ENCODE measurements around the gene FSTL4. TPM values are rescaled to one million over a fixed set of nuclear protein-coding genes. Genes with fewer than 3 reads are reported as not detected.

FSTL4 gene
- polyA plus RNA-seq, 1 of the 3 experiments (the other 2 are of a cell fraction): not detected

DNA sequence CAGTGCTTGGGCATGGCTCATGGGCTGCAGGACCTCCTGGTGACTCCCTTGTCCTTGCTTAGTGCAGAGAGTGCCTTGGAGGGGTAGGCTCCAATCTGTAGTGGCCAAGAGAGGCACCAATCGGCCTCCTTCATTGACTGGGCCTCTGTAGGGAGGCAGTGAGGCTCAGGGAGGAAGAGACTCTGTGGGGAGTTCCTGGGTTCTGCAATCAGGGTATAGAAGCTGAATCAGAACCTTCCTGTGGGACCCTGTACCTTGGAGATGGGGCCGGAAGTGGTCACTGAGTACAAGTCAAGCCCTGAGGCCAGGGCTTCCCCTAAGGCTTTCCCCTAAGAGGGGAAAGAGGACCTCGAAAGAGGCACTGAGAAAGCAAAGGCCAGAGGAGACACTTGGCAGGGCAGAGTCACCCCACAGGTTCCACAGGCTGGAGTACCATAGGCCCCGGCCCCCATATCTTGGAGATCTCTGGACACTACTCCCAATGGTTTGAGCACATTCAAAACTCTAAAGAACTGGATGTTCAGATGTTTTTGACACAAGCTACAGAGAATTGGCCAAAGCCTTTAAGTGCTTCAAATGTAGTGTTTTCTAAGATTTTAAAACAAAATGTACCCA lies 370.0 kb downstream of the FSTL4 start:
- DNase-seq: no peak
- 92% methylated on average over 3 of the region's 4 CpGs for WGBS (ENCODE audit: low lambda C conversion rate)
- H3K36me3 ChIP-seq (replicated peaks in 1 of 2; ENCODE audit: control insufficient read depth in 1 of 2, insufficient read depth in 2 of 2, low read length in 1 of 2): no peaks in the 10 kb centered on the region
- no peaks in the 10 kb centered on the region for H3K27me3 ChIP-seq (ENCODE audit: insufficient read depth)
- H3K4me1 ChIP-seq (ENCODE audit: control insufficient read depth in 1 of 2, insufficient read depth in 2 of 2, low read depth in 1 of 2, low read length in 1 of 2): peaks cover 11 to 15% of the 10 kb centered on the region in 2 experiments; a peak in 2 of 4 replicates
- POLR2A ChIA-PET: no interaction called here
- no peaks in the 10 kb centered on the region for H3K79me2 ChIP-seq (ENCODE audit: insufficient read depth)
- no peak overlapping the region for H2AFZ ChIP-seq (ENCODE audit: low read depth)
- no peaks in the 10 kb centered on the region for H3K9me3 ChIP-seq
- TF ChIP-seq RAD21 (IDR thresholded peaks at IDR 0.05; ENCODE audit: low read length): no peak
- TF ChIP-seq FOXJ3 (CRISPR knock-in tag; IDR thresholded peaks at IDR 0.05): no peak
- TF ChIP-seq, protein P1, sequence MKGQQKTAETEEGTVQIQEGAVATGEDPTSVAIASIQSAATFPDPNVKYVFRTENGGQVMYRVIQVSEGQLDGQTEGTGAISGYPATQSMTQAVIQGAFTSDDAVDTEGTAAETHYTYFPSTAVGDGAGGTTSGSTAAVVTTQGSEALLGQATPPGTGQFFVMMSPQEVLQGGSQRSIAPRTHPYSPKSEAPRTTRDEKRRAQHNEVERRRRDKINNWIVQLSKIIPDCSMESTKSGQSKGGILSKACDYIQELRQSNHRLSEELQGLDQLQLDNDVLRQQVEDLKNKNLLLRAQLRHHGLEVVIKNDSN (IDR thresholded peaks at IDR 0.05; ENCODE audit: borderline replicate concordance, low read depth): no peak
- TF ChIP-seq TEAD4 (IDR thresholded peaks at IDR 0.05; ENCODE audit: borderline replicate concordance, insufficient read depth): no peak
- H3K27ac ChIP-seq (ENCODE audit: low read depth in 2 of 2, low read length in 1 of 2): no peak overlapping the region
- no peak overlapping the region for H3K4me2 ChIP-seq
- peaks cover 10% of the 10 kb centered on the region for H3F3A ChIP-seq (replicated peaks; ENCODE audit: insufficient read depth)
- H4K20me1 ChIP-seq (ENCODE audit: insufficient read depth): no peaks in the 10 kb centered on the region
- no peaks in the 10 kb centered on the region for H3K9me2 ChIP-seq
- CTCF ChIA-PET: interaction anchor here (0.9 to 1.8 kb wide), 2 partner anchors 130 to 131 kb away, joined by 3 to 6 read pairs; no protein-coding TSS in a partner anchor
- no peak overlapping the region for H3K9ac ChIP-seq
- no peak overlapping the region for H3K4me3 ChIP-seq (ENCODE audit: low read depth in 2 of 2, low read length in 1 of 2)

DNA sequence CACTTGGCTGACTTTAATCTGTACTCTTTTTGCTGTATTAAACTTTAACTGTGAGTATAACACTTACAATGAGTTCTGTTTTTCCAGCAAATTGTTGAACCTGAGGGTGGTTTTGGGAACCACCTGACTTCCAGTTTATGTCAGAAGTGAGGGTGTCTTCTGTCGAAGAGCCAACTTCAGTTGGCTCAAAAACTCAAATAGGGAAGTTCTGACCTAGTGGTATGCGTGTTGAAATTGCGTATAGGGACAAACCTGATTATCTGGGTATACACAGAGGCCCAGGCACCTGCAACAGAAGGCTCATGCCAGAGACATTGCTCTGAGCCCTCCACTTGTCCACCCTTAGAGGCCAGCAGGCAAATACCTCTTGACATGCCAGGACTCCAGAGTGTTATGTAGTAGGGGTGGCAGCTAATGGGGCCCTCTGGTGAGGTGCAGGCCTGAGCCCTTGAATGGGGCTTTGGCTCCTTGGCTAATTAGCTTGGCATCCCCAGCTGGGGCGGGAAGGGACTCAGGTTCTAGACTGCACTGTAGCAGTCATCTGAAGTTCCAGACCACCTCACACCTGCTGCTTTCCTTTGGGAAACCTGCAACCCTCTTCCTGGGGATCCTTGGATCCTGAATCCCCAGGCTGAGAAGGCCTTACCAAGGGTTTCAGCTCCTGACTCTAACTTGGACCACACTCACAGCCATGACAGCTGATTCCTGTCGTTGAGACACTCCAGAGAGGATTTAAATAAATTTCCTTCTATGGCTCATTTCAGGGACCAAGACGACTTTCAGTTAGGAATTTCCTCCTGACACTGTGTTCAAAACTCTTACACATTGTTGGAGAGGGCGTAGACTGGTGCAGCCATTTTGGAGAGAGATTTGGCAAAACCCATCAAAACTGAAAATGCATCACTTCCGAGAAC lies 370.9 kb downstream of the FSTL4 start:
- peak overlapping the region in 1 of 2 experiments; percentile 80; a peak in 2 of 4 replicates for H3K27ac ChIP-seq (ENCODE audit: low read depth in 2 of 2, low read length in 1 of 2)
- DNase-seq: no peak
- H3K36me3 ChIP-seq (replicated peaks in 1 of 2; ENCODE audit: control insufficient read depth in 1 of 2, insufficient read depth in 2 of 2, low read length in 1 of 2): no peaks in the 10 kb centered on the region
- TF ChIP-seq ELF1 (IDR thresholded peaks at IDR 0.05): no peak
- TF ChIP-seq FOSL2 (IDR thresholded peaks at IDR 0.05; ENCODE audit: borderline replicate concordance, low read depth): no peak
- TF ChIP-seq RAD21 (IDR thresholded peaks at IDR 0.05; ENCODE audit: low read length): no peak
- no peak for TF ChIP-seq TAF1 (IDR thresholded peaks at IDR 0.05; ENCODE audit: borderline replicate concordance, low read depth, low read length)
- TF ChIP-seq JUND (IDR thresholded peaks at IDR 0.05): no peak
- TF ChIP-seq, protein P2, sequence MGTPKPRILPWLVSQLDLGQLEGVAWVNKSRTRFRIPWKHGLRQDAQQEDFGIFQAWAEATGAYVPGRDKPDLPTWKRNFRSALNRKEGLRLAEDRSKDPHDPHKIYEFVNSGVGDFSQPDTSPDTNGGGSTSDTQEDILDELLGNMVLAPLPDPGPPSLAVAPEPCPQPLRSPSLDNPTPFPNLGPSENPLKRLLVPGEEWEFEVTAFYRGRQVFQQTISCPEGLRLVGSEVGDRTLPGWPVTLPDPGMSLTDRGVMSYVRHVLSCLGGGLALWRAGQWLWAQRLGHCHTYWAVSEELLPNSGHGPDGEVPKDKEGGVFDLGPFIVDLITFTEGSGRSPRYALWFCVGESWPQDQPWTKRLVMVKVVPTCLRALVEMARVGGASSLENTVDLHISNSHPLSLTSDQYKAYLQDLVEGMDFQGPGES (IDR thresholded peaks at IDR 0.05; ENCODE audit: low read depth, low read length): no peak
- TF ChIP-seq SIN3A (IDR thresholded peaks at IDR 0.05; ENCODE audit: borderline replicate concordance, low read depth, low read length): no peak
- TF ChIP-seq, protein P3, sequence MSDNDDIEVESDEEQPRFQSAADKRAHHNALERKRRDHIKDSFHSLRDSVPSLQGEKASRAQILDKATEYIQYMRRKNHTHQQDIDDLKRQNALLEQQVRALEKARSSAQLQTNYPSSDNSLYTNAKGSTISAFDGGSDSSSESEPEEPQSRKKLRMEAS (IDR thresholded peaks at IDR 0.05; ENCODE audit: low read depth): no peak
- no peak for TF ChIP-seq RFX5 (IDR thresholded peaks at IDR 0.05; ENCODE audit: low read length)
- TF ChIP-seq, protein P1 (IDR thresholded peaks at IDR 0.05; ENCODE audit: borderline replicate concordance, low read depth): no peak
- TF ChIP-seq POLR2AphosphoS5 (IDR thresholded peaks at IDR 0.05; ENCODE audit: low read depth, low read length): no peak
- no peak for TF ChIP-seq RXRA (IDR thresholded peaks at IDR 0.05; ENCODE audit: borderline replicate concordance, low read depth)
- CTCF ChIA-PET: interaction anchor here (1.8 kb wide), 1 partner anchor 131 kb away, joined by 6 read pairs; no protein-coding TSS in a partner anchor
- no peak overlapping the region for H3K4me3 ChIP-seq (ENCODE audit: low read depth in 2 of 2, low read length in 1 of 2)
- H3K9ac ChIP-seq: no peak overlapping the region
- H2AFZ ChIP-seq (ENCODE audit: low read depth): peak overlapping the region; percentile 48; the same call in 1 of the 2 replicates
- 74% methylated on average over 6 of the region's 8 CpGs for WGBS (ENCODE audit: low lambda C conversion rate)
- H4K20me1 ChIP-seq (ENCODE audit: insufficient read depth): no peaks in the 10 kb centered on the region
- no peaks in the 10 kb centered on the region for H3K9me3 ChIP-seq
- POLR2A ChIA-PET: no interaction called here
- peak overlapping the region; percentile 62; the same call in 1 of the 2 replicates for H3K4me2 ChIP-seq
- no peaks in the 10 kb centered on the region for H3K9me2 ChIP-seq
- H3K4me1 ChIP-seq (ENCODE audit: control insufficient read depth in 1 of 2, insufficient read depth in 2 of 2, low read depth in 1 of 2, low read length in 1 of 2): peaks cover 11 to 14% of the 10 kb centered on the region in 2 experiments; a peak in 2 of 4 replicates
- H3K27me3 ChIP-seq (ENCODE audit: insufficient read depth): no peaks in the 10 kb centered on the region
- peaks cover 10% of the 10 kb centered on the region for H3F3A ChIP-seq (replicated peaks; ENCODE audit: insufficient read depth)
- H3K79me2 ChIP-seq (ENCODE audit: insufficient read depth): no peaks in the 10 kb centered on the region

Data from SK-N-SH (cell line).